Transverse colon (tissue), 4 donors: ENCODE measurements around the gene EPS8. TPM values are rescaled to one million over a fixed set of nuclear protein-coding genes. Genes with fewer than 3 reads are reported as not detected.

Source experiments
- DNase-seq: peaks from one replicate; pipeline ENCODE4 v3.0.0-alpha.2; 2019
- H3K27ac ChIP-seq, 4 donors: fragments of 200-600 bp; sonication (generic); 2 replicates each; pipeline ENCODE4 v1.5.1; 2016 to 2018; ENCODE audit warnings: inconsistent platforms in 4 of 4
- H3K27me3 ChIP-seq: fragments of 200-600 bp; sonication (generic); 2 replicates; pipeline ENCODE4 v1.5.1; 2017; ENCODE audit warnings: inconsistent platforms
- H3K36me3 ChIP-seq, 4 donors: fragments of 200-600 bp; sonication (generic); 2 replicates each; pipeline ENCODE4 v1.5.1; 2017 to 2019; ENCODE audit warnings: inconsistent platforms in 4 of 4
- H3K4me1 ChIP-seq, 4 donors: fragments of 200-600 bp; sonication (generic); 2 replicates each; pipeline ENCODE4 v1.5.1; 2017 to 2020; ENCODE audit warnings: inconsistent platforms in 4 of 4
- H3K4me3 ChIP-seq, 4 donors: fragments of 200-600 bp; sonication (generic); 1 replicate in 1 of 4; 2 replicates in 3 of 4; pipeline versions ENCODE4 v1.5.1 to v1.6.1; 2017 to 2019; ENCODE audit warnings: inconsistent platforms in 4 of 4
- H3K9me3 ChIP-seq, 2 donors: fragments of 200-600 bp; sonication (generic); 2 replicates each; pipeline ENCODE4 v1.5.1; 2017 to 2019; ENCODE audit warnings: inconsistent platforms in 2 of 2
- CTCF ChIP-seq, 5 experiments: fragments of 200-600 bp in 3 of 5; fragments of 450-650 bp in 2 of 5; sonication (generic) in 3 of 5; IDR thresholded peaks; 1 replicate in 2 of 5; 2 replicates in 3 of 5; pipeline ENCODE4 v1.5.1; 2016 to 2017; ENCODE audit warnings: antibody characterized with exemption in 5 of 5, inconsistent platforms in 3 of 5, mild to moderate bottlenecking in 2 of 5, moderate library complexity in 1 of 5
- EP300 ChIP-seq: sonication (generic); formaldehyde crosslinking; IDR thresholded peaks from one replicate; pipeline ENCODE4 v1.6.1; 2017; ENCODE audit warnings: antibody characterized with exemption, low read depth
- POLR2A ChIP-seq: fragments of 450-650 bp; IDR thresholded peaks from one replicate; pipeline ENCODE4 v1.6.1; 2016; ENCODE audit warnings: antibody characterized with exemption, mild to moderate bottlenecking, moderate library complexity
- POLR2AphosphoS5 ChIP-seq, 3 donors: sonication (generic); formaldehyde crosslinking; IDR thresholded peaks; one replicate each; pipeline ENCODE4 v1.6.1; 2016; ENCODE audit warnings: antibody characterized with exemption in 3 of 3
- WGBS, 2 donors: methylation state at CpG; one replicate each; pipeline ENCODE4 v1.1.5; 2018; ENCODE audit warnings: low coverage in 1 of 2; 5-methylcytosine and 5-hydroxymethylcytosine counted together
- in situ Hi-C, 4 donors: fragments of 200-750 bp; cut with MboI; loops; one replicate each; pipeline versions ENCODE4 v1.15.0 to v1.15.1; 2017; ENCODE audit warnings: low sequenced_read_pairs in 3 of 4, low pct_ligation_motif_present in 1 of 4, low pct_unique_long_range_greater_than_20kb in 1 of 4
- intact Hi-C: fragments of 100-400 bp; cut with DNase I; formaldehyde crosslinking; loops from one replicate; pipeline ENCODE4 v1.15.1; 2023; ENCODE audit warnings: low total_unique reads
- total RNA-seq, 4 donors: library from RNA; depleted of rRNA; stranded (reverse); fragments of >200 nt; gene quantifications; one replicate each; pipeline ENCODE4 v1.1.0, GENCODE V29; 2016

The EPS8 gene
- total RNA-seq, 4 donors from 2014 or later = 55.1 to 180 (median 140) TPM

GRCh38 chr12:15721316-15722115 is 67.7 kb downstream of the EPS8 start:
- Histone ChIP-seq H3K27me3 (no peaks in the 10 kb centered on the region), H3K4me1 (peaks cover 13 to 71% (median 39%) of the 10 kb centered on the region in 4 donors), H3K36me3 (no peaks in the 10 kb centered on the region), H3K9me3 (no peaks in the 10 kb centered on the region), H3K4me3 (no peak overlapping the region), H3K27ac (peak overlapping the region; percentile 8 to 64 (median 32))
- in situ Hi-C loops = no loop called here
- intact Hi-C loops = no loop called here
- DNase-seq = no peak
- WGBS, 2 donors = 77 to 86% methylated on average over 2 to 4 of the region's 4 CpGs
- TF ChIP-seq CTCF (IDR thresholded peaks at IDR 0.05) (no peak), POLR2AphosphoS5 (IDR thresholded peaks at IDR 0.05) (no peak), EP300 (no peak), POLR2A (no peak)

- TF ChIP-seq CTCF (IDR thresholded peaks at IDR 0.05) (no peak), POLR2AphosphoS5 (IDR thresholded peaks at IDR 0.05) (no peak), EP300 (no peak), POLR2A (no peak)
- H3K9me3 ChIP-seq = no peaks in the 10 kb centered on the region
- no peak overlapping the region for H3K4me3 ChIP-seq
- intact Hi-C loops = no loop called here
- no peaks in the 10 kb centered on the region for H3K36me3 ChIP-seq
- in situ Hi-C loops = no loop called here
- H3K27me3 ChIP-seq = no peaks in the 10 kb centered on the region
- 58 to 71% methylated on average over 2 of the region's 2 CpGs for WGBS, 2 donors
- H3K27ac ChIP-seq = peak overlapping the region; percentile 32 to 64 (median 42)
- H3K4me1 ChIP-seq = peaks cover 13 to 62% (median 30%) of the 10 kb centered on the region in 4 donors
- DNase-seq = no peak
Observed at GRCh38 chr12:15720295-15720694, 68.9 kb downstream of the EPS8 start.

- in situ Hi-C loops (no loop called here), intact Hi-C loops (no loop called here)
- Histone ChIP-seq H3K9me3 (no peaks in the 10 kb centered on the region), H3K36me3 (no peaks in the 10 kb centered on the region), H3K4me1 (peaks cover 13 to 62% (median 32%) of the 10 kb centered on the region in 4 donors), H3K27ac (peak overlapping the region; percentile 33 to 64 (median 57)), H3K4me3 (no peak overlapping the region), H3K27me3 (no peaks in the 10 kb centered on the region)
- 29 to 35% methylated on average over 2 of the region's 2 CpGs for WGBS, 2 donors
- TF ChIP-seq POLR2A = no peak
- no peak for TF ChIP-seq CTCF (IDR thresholded peaks at IDR 0.05)
- no peak for TF ChIP-seq POLR2AphosphoS5 (IDR thresholded peaks at IDR 0.05)
- no peak for DNase-seq
Observed at GRCh38 chr12:15719230-15719629, 70.0 kb downstream of the EPS8 start.

GRCh38 chr12:15717940-15718567 is 71.1 kb downstream of the EPS8 start:
- no peaks in the 10 kb centered on the region for H3K9me3 ChIP-seq
- no peak for DNase-seq
- no peaks in the 10 kb centered on the region for H3K36me3 ChIP-seq
- in situ Hi-C loops = no loop called here
- H3K27ac ChIP-seq = peak overlapping the region; percentile 33 to 64 (median 57)
- intact Hi-C loops = no loop called here
- 56 to 76% methylated on average over 1 of the region's 1 CpG for WGBS, 2 donors
- H3K4me3 ChIP-seq = no peak overlapping the region
- H3K27me3 ChIP-seq = no peaks in the 10 kb centered on the region
- H3K4me1 ChIP-seq = peaks cover 13 to 74% (median 42%) of the 10 kb centered on the region in 4 donors
- TF ChIP-seq POLR2AphosphoS5 (IDR thresholded peaks at IDR 0.05) (no peak), EP300 (no peak), CTCF (IDR thresholded peaks at IDR 0.05) (no peak), POLR2A (no peak)
